OCI-LY7 (cell line): ENCODE results near the gene FAM13A. TPM values are rescaled to one million over a fixed set of nuclear protein-coding genes. Genes with fewer than 3 reads are reported as not detected.

Source experiments
- BruUV-seq: library from RNA; stranded (reverse); fragments of 400-500 nt; replicated peaks from 2 replicates; lab custom pipeline; 2021; lab: Mats Ljungman, UMichigan
- CTCF ChIA-PET: fragments of 300-600 bp; sonication (Branson Sonifier 250); formaldehyde crosslinking; loops from one replicate; lab custom pipeline; 2022; ENCODE audit warnings: antibody characterized with exemption; ENCODE audit not compliant: unreplicated experiment; lab: Charles Lee
- POLR2A ChIA-PET: fragments of 300-600 bp; sonication (Branson Sonifier 250); formaldehyde crosslinking; loops from one replicate; lab custom pipeline; 2022; ENCODE audit warnings: antibody characterized with exemption; lab: Charles Lee
- DNase-seq: peaks from one replicate; pipeline ENCODE4 v3.0.0-alpha.2; 2015; ENCODE audit warnings: low spot score
- H2AFZ ChIP-seq: fragments of 200-600 bp; sonication (generic), shearing (Covaris generic); 2 replicates; pipeline ENCODE4 v1.6.1; 2014; ENCODE audit warnings: mild to moderate bottlenecking, antibody characterized with exemption, low read length, moderate library complexity
- H3K27ac ChIP-seq: fragments of 200-600 bp; sonication (generic); 2 replicates; pipeline ENCODE4 v1.5.1; 2014; ENCODE audit warnings: mixed run types, low read depth, mild to moderate bottlenecking, moderate library complexity, low read length, inconsistent platforms; ENCODE audit not compliant: poor library complexity, severe bottlenecking
- H3K36me3 ChIP-seq: fragments of 200-600 bp; sonication (generic); 2 replicates; pipeline ENCODE4 v1.6.1; 2014; ENCODE audit warnings: mild to moderate bottlenecking, antibody characterized with exemption, low read length, moderate library complexity, mixed read lengths; ENCODE audit not compliant: insufficient read depth
- H3K4me1 ChIP-seq: fragments of 200-600 bp; sonication (generic); 2 replicates; pipeline ENCODE4 v1.5.1; 2014; ENCODE audit warnings: mild to moderate bottlenecking, low read length; ENCODE audit not compliant: insufficient read depth, poor library complexity, severe bottlenecking
- H3K4me2 ChIP-seq: fragments of 200-600 bp; sonication (generic); 2 replicates; pipeline ENCODE4 v1.6.1; 2014; ENCODE audit warnings: mild to moderate bottlenecking, low read length
- H3K4me3 ChIP-seq: fragments of 200-600 bp; sonication (generic); 2 replicates; pipeline ENCODE4 v1.5.1; 2014; ENCODE audit warnings: mild to moderate bottlenecking, low read depth, low read length; ENCODE audit not compliant: poor library complexity, severe bottlenecking
- H3K79me2 ChIP-seq: fragments of 200-600 bp; sonication (generic); 2 replicates; pipeline ENCODE4 v1.6.1; 2016; ENCODE audit warnings: low read depth, mild to moderate bottlenecking, low read length, moderate library complexity, mixed read lengths; ENCODE audit not compliant: insufficient read depth
- H3K9me2 ChIP-seq: fragments of 200-600 bp; sonication (generic); 2 replicates; pipeline ENCODE4 v1.6.1; 2016; ENCODE audit warnings: mild to moderate bottlenecking, low read length, mixed read lengths; ENCODE audit not compliant: insufficient read depth
- H3K9me3 ChIP-seq: fragments of 200-600 bp; sonication (generic); 2 replicates; pipeline ENCODE4 v1.6.1; 2014; ENCODE audit warnings: mild to moderate bottlenecking, mixed run types, low read length, mixed read lengths
- H4K20me1 ChIP-seq: fragments of 200-600 bp; sonication (generic); 2 replicates; pipeline ENCODE4 v1.6.1; 2014; ENCODE audit warnings: mild to moderate bottlenecking, antibody characterized with exemption, low read length, moderate library complexity, mixed read lengths; ENCODE audit not compliant: insufficient read depth
- EZH2phosphoT487 ChIP-seq: fragments of 200-600 bp; sonication (generic); IDR thresholded peaks from 2 replicates; pipeline ENCODE4 v1.6.1; 2018; ENCODE audit warnings: low read depth, borderline replicate concordance, mild to moderate bottlenecking, mixed run types, antibody characterized with exemption, low read length, moderate library complexity, mixed read lengths
- intact Hi-C: fragments of 100-400 bp; cut with micrococcal nuclease; formaldehyde crosslinking; loops from one replicate; pipeline ENCODE4 v1.10.0; 2022; ENCODE audit not compliant: unreplicated experiment
- total RNA-seq, 2 experiments: library from RNA; depleted of rRNA in 1 of 2; stranded (reverse); fragments of >200 nt in 1 of 2; shearing (Covaris generic) in 1 of 2; gene quantifications; 2 replicates each; pipeline ENCODE4 v1.2.3, GENCODE V29; 2014 to 2022
- TF ChIP-seq, protein P1 (sequence below): fragments of 200-600 bp; sonication (generic); conservative IDR thresholded peaks from 2 replicates; pipeline ENCODE4 v1.5.1; 2014; ENCODE audit warnings: mild to moderate bottlenecking, antibody characterized with exemption, low read length, moderate library complexity, mixed read lengths

Gene FAM13A
- total RNA-seq, 2 experiments from 2014 or later: not detected

DNA sequence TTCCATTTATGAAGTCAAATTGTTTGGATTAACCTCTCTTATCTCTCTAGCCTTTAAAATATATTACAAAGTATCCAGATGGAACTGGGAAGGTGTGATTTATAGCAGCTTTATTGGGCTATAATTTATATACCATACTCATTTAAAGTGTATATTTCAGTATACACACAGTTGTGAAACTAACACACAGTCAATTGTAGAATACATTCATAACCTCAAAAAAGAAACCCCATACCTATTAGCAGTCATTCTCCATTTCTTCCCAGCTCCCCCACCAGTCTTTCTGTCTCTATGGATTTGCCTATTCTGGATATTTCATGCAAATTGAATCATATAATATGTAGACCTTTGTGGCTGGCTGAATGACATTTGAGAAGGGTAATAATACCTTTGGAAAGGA is 351.8 kb downstream of the FAM13A start:
- ChIA-PET POLR2A (interaction anchor here (0.7 kb wide), 1 partner anchor 9 kb away, joined by 3 read pairs; no protein-coding TSS in a partner anchor), CTCF (no interaction called here)
- Histone ChIP-seq H3K9me3 (no peaks in the 10 kb centered on the region), H3K27ac (no peak overlapping the region), H3K4me3 (no peak overlapping the region), H4K20me1 (no peaks in the 10 kb centered on the region), H3K36me3 (no peaks in the 10 kb centered on the region), H3K9me2 (no peaks in the 10 kb centered on the region), H3K4me2 (no peak overlapping the region), H3K4me1 (no peaks in the 10 kb centered on the region), H3K79me2 (no peaks in the 10 kb centered on the region), H2AFZ (no peak overlapping the region)
- no peak for DNase-seq
- BruUV-seq: no TSS peak
- intact Hi-C loops: no loop called here
- no peak for TF ChIP-seq EZH2phosphoT487
- TF ChIP-seq, protein P1, sequence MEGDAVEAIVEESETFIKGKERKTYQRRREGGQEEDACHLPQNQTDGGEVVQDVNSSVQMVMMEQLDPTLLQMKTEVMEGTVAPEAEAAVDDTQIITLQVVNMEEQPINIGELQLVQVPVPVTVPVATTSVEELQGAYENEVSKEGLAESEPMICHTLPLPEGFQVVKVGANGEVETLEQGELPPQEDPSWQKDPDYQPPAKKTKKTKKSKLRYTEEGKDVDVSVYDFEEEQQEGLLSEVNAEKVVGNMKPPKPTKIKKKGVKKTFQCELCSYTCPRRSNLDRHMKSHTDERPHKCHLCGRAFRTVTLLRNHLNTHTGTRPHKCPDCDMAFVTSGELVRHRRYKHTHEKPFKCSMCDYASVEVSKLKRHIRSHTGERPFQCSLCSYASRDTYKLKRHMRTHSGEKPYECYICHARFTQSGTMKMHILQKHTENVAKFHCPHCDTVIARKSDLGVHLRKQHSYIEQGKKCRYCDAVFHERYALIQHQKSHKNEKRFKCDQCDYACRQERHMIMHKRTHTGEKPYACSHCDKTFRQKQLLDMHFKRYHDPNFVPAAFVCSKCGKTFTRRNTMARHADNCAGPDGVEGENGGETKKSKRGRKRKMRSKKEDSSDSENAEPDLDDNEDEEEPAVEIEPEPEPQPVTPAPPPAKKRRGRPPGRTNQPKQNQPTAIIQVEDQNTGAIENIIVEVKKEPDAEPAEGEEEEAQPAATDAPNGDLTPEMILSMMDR: no peak

- Histone ChIP-seq H3K4me3 (no peak overlapping the region), H3K36me3 (no peaks in the 10 kb centered on the region), H2AFZ (no peak overlapping the region), H3K79me2 (no peaks in the 10 kb centered on the region), H3K4me2 (no peak overlapping the region), H4K20me1 (no peaks in the 10 kb centered on the region), H3K4me1 (no peaks in the 10 kb centered on the region), H3K9me2 (no peaks in the 10 kb centered on the region), H3K27ac (no peak overlapping the region), H3K9me3 (no peaks in the 10 kb centered on the region)
- CTCF ChIA-PET: no interaction called here
- intact Hi-C loops: no loop called here
- no TSS peak for BruUV-seq
- TF ChIP-seq EZH2phosphoT487: no peak
- TF ChIP-seq, protein P1: no peak
- POLR2A ChIA-PET: interaction anchor here (0.5 to 0.6 kb wide), 2 partner anchors 110 to 238 kb away, joined by 3 read pairs; no protein-coding TSS in a partner anchor
- no peak for DNase-seq
Measured at GRCh38 chr4:88702782-88703181, 354.2 kb downstream of the FAM13A start.

GRCh38 chr4:88698519-88698918 is 358.5 kb downstream of the FAM13A start:
- Histone ChIP-seq H3K4me2 (no peak overlapping the region), H3K79me2 (no peaks in the 10 kb centered on the region), H3K36me3 (no peaks in the 10 kb centered on the region), H2AFZ (no peak overlapping the region), H3K9me2 (no peaks in the 10 kb centered on the region), H3K9me3 (no peaks in the 10 kb centered on the region), H3K4me1 (no peaks in the 10 kb centered on the region), H3K27ac (no peak overlapping the region), H4K20me1 (no peaks in the 10 kb centered on the region), H3K4me3 (no peak overlapping the region)
- ChIA-PET POLR2A (interaction anchor here (1.3 kb wide), 1 partner anchor 107 kb away, joined by 3 read pairs; no protein-coding TSS in a partner anchor), CTCF (no interaction called here)
- intact Hi-C loops: no loop called here
- BruUV-seq: no TSS peak
- DNase-seq: no peak
- TF ChIP-seq, protein P1: no peak
- no peak for TF ChIP-seq EZH2phosphoT487
